T-helper 22 cell (primary cell): ENCODE data around the gene VPREB3.
A peak's percentile ranks its signal among the peaks of the same experiment; 100 is the strongest.

Experiments
- DNase-seq: peaks from one replicate; pipeline ENCODE4 v3.0.0-alpha.2; 2020; ENCODE audit warnings: low read depth

Gene VPREB3

DNA sequence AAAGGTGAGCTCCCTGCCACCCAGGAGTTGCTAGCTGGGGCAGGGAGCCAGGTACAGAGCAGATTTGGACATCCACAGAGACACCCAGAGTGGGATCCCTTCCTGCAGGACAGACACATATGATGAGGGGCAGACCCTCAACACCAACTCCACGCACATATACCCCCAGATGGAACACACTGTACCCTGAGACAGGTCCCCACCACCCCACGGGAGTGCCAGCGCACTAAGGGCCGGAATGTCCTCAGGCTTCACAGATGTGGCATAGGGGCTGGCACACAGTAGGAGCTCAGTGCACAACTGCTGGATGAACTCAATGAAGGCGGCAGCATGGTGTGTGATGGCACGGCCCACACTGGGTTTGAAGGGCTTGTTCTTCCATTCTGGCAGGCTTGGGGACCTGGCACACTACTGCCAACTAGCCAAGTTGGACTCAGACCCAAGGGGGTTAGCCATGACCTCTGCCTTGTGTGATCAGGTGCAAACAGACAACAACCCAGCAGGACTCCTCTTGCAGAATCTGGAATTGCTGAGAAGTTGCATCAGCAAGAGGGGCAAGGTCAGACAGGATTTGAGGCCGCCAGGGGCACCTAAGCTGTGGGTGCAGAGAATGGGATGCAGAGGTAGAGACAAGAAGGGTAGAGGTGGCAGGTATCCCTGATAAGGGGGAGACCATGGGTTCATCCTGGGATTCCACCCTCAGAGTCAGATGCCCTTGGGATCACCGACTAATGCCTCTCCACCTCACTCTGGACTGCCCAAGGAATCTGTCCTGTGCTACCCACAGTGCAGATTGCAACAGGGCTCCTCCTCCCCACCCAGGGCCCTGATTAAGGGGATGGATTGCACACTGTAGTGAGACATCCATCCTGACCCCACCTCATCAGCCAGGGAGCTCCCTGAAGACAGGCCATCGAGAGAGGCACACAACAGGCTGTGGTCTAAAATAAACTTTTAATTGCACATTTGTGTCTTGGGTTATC lies 11.0 kb upstream of the VPREB3 start:
- DNase-seq = no peak

DNA sequence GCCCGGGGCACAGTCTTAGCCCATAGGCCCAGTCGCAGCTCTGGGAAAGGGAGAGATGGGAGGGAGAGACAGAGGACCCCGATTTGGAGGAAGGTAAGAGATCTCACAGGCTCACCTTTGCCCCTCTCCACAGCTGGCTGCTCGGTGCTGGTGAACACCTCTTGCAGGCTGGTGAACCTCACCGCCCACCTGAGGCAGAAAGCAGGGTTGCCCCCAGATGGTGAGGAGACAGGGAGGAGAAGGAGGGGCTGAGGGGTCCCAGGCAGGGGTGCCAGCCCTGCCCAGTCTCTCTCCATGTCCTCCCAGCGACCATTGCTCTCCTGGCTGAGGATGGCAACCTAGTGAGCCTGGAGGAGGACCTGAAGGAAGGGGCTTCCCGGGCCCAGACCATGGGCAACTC lies 9.7 kb upstream of the VPREB3 start:
- no peak for DNase-seq

DNA sequence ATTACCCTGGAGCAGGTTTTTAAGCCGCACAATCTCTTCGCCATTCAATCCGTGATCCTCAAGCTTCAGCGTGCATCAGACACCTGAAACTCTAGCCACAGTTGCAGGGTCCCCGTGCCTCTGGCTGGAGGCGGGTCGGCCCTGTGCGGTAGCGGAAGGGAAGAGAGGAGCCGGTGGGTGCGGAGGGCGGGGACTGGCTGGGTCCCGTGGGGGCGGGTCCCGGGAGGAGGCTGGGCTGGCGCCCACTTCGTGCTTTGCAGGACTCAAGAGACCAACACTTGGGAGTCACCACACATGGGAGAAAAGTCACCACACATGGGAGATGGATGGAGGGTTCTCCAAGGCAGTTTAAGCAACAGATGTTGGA lies 9.3 kb upstream of the VPREB3 start:
- no peak for DNase-seq

DNA sequence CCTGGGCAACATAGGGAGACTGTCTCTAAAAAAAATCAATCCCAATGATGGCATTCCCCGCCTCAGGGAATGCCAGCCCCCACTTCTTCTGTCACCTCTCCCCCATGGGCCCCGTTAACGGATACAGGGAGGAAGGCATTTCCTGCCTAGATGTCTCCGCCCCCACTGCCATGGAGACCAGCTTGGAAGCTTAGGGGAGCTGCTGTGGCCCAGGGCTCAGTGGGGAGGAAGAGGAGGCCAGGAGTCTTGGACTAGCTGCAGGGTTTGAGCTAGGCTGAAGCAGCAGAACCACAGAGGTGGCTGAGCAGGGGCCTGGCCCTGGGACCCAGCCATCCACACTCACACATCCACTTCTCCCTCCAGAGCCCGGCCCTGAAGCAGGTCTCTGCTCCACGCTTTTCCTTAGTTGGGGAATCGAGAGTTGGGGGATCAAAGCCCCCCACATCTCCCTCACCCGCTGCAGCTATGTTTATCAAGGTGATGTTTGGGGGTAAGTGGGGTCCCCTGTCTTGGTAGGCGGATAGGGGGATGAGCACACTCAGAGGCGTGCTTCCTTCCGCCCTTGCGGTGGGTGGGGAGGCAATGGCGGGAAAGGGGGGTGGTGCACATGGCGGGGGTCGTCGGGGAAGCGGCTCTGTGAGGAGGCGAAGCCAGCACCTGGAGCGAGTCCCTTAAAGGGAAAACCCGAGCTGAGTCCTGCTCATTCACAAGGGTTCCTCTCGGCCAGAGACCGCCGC lies 8.8 kb upstream of the VPREB3 start, which contains the start of gene C22orf15:
Gene C22orf15, plus strand, starts transcription at position 149 of the 737 bp plus-strand sequence. Its CDS starts 317 bp downstream, at position 466.
- no peak for DNase-seq

DNA sequence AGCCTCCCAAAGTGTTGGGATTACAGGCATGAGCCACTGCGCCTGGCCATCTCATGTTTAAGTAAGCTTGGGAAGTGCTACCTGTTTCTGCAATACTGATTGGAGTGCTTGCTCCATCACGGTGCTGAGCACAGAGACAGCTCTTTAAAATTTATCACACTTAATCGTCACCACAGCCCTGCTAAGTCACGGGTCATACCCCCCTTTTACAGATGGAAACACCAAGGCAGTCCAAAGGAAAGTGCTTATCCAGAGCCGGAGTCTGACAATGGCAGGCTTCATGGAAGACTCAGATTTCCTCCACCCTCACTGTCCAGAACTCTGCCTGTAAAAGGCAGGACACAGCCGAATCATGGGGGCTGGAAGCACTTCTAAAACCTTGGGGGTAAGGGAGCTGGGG lies 5.8 kb upstream of the VPREB3 start:
- DNase-seq = no peak

DNA sequence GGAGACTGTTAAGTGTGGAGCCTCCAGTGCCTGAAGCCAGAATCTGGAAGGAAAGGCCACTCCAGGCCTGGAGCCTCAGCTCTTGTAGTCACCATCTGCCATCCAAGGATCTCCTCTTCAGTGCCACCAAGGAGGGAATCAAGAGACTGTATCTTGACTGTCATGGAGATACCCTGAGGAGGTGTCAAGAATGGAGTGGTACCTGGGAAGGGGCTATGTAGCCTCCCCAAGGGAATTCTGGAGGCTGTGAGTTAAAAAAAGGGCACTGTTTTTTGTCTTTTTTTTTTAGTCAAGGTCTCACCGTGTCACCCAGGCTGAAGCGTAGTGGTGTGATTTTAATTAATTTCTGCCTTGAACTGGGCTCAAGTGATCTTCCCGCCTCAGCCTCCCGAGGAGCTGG lies 5.3 kb upstream of the VPREB3 start:
- no peak for DNase-seq

DNA sequence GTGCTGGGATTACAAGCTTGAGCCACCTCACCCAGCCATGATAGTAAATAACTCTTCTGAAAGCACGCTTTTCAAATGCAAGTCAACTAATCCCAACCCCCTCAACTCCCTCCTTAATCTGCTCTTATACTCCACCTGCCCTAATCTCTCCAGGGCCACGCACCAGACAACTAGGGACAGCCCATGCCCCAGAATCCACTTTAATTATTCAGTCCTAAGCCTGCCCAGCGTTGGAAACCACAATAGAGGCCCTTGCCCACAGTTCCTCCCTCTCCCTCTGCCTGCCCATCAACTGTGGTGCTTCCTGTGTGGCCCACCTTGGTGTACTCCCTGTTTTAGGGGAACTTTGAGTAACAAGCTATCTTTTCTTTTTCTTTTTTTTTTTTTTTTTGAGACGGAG lies 2.7 kb upstream of the VPREB3 start:
- no peak for DNase-seq

GRCh38 chr22:23755711-23756110 lies 1.5 kb upstream of the VPREB3 start:
- no peak for DNase-seq

- no peak for DNase-seq
These were observed 883 bp upstream of the VPREB3 start for GRCh38 chr22:23754980-23755636.

- DNase-seq = no peak
These were observed 840 bp downstream of the VPREB3 start for GRCh38 chr22:23753385-23753784.

DNA sequence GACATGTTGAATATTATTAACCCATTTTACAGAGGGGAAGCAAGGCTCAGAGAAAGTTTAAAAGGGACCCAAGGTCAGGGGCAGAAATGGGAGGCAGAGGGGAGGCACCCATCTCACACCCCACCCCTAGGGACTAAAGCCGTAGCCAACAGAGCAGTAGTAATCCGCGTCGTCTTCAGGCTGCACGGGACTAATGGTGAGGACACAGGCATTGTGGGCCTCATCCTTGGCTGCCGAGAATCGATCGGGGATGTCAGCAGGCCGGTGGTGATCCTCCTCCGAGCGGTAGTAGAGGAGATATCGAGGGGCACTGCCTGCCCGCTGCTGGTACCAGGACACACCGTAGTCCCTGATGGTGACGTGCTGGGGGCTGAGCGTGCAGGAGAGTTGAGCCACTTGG lies 1.5 kb downstream of the VPREB3 start:
- no peak for DNase-seq

DNA sequence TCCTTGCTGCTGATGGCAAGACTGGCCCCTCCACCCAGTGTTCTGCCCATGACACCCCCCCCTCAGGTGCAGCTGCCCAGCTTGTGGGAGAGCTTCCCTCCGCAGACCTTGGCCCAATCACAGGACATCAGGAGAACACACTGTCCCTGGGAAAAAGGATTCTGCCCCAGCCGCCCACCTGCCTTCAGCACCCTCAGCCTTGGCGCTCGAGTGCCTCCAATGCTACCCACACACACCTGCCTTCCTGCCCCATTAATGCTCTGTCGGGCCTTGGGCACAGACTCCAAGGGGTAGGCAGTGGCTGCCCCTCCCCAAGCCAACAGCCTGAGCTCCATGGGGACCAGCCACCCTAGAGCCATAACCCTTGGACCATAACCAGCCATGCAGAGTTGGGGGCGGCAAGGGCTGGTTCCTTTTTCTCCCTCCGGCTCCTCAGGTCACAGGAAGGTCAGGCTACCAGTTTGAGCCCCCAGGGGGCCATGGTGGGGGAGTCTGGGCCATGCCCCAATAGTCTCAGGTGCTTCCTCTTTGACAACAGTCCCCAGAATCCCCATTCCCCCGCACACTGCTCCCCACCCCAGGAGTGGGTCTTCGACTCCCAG lies 2.0 kb downstream of the VPREB3 start:
- DNase-seq = no peak

DNA sequence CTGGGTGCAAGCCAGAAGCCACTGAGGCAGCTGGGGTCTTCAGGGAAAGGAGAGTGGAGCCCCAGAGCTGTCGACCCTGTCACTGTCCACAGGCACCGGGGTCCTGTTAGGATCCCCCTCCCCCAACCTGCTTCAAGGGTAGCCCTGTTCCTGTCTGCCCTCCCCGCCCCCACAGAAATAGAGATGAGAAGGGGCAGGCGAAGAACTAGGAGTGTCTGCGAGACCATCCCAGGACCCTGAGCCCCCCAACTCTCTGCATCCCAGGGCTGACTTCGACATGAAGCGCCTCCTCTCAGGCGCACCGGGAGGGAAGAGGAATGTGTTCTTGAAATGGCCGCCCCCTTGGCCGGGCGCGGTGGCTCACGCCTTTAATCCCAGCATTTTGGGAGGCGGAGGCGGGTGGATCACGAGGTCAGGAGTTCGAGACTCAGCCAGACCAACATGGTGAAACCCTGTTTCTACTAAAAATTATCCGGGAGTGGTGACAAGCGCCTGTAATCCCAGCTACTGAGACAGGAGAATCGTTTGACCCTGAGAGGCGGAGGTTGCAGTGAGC lies 2.7 kb downstream of the VPREB3 start:
- DNase-seq = no peak

DNA sequence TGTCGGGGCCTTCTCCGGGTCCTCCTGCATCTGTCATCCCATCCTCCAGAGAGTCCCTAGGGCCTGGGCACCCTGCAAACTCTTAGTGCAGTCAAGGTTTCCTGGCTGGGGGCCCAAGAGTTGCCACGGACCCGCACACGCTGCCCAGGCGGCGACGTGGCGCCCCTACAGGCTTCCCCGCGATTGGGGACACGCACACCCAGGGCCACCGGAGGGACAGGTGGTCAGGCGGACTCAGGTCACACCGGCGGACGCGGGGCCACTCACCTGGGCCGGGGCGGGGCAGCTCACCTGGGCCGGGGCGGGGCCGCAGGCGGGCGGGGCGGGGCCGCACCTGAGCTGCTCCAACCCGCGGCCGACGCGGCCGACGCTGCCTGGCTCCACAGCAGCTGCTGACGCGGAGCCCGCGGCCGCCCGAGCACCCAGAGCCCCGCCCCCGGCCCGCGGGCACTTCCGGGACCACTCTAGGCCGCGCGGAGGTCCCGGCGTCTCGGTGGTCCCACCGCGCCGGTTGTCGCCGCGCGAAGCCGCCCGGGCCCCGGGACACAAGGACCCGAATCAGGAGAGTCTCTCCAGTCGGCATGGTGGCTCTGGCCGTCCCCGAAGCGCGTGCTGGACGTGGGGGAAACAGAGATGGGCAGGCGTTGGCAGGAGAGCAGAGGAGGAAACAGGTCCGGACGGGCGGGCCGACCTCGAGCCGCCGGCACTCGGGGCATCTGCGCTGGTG lies 3.3 kb downstream of the VPREB3 start, which contains the start of gene ZNF70:
Gene ZNF70, minus strand, starts transcription at position 399 of the 727 bp plus-strand sequence. CDS start 5,972 bp downstream, outside the sequence.
- DNase-seq = peak; percentile 75

GRCh38 chr22:23750367-23750713 lies 3.9 kb downstream of the VPREB3 start:
- no peak for DNase-seq

GRCh38 chr22:23749841-23750301 lies 4.4 kb downstream of the VPREB3 start:
- DNase-seq = no peak

DNA sequence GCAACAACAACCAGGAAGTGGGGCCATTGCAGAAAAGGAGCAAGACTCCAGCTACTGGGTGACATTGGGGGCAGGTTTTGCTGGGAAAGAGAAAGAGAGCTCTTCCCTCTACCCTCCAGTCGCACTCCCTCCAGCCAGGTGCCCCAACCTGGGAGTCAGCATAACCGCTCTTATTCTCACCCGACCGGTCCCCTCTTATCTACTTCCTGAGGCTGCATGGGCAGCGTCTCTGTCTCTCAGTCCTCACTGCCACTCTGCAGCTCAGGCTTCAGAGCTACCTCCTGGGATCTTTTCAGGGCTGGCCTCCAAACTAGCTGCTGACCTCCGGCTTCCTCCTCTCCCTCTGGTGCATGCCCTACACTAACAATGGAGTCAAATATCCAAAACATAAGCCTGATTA lies 8.4 kb downstream of the VPREB3 start:
- DNase-seq = no peak

GRCh38 chr22:23744485-23744884 lies 9.7 kb downstream of the VPREB3 start:
- DNase-seq = no peak

DNA sequence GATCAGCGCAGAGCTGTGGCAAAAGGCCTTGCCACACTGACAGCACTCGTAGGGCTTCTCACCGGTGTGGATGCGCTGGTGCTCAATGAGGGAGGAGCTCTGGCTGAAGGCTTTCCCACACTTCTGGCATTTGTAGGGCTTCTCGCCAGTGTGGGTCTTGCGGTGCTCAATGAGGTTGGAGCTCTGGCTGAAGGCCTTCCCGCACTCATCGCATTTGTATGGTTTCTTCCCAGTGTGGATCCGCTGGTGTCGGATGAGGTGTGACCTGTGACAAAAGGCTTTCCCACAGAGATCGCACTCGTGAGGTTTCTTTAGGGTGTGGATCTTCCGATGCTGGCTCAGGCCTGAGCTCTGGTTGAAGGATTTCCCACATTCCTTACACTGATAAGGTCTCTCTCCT lies 10.2 kb downstream of the VPREB3 start:
- no peak for DNase-seq

DNA sequence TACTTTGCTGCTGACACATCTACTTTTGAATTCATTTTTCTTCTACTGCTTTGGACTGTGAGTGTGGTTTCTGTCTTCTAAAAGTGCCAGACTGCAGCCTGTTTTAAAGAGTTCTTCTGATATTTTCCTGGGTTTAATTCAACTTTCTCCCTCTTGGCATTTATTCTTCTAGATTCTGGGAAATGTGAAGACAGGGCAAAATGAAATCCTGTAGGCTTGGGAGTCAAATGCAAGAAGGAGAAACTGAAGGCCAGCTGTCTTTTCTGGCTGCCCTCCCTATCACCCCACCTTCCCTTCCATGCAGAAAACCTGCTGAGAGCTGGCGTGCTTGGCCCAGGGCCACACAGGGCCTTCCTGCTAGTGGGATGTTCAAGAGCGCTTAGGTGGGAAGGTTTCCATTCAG lies 10.9 kb downstream of the VPREB3 start:
- DNase-seq = no peak
